Natural killer cell treated with Interleukin-12 subunit alpha and Interleukin-12 subunit beta and Interleukin-15 and Interleukin-18, amount 100 ng/mL, for 72 hours (primary cell): ENCODE measurements around the gene FRMD8. TPM values are rescaled to one million over a fixed set of nuclear protein-coding genes. Genes with fewer than 3 reads are reported as not detected.

ENCODE experiments used
- ATAC-seq, 2 donors: fragments of 150-1000 bp; cut with Tn5 transposase in 1 of 2; sonication (Bioruptor Pico), chemical (Tn5 transposase) in 1 of 2; 2 replicates each; pipeline ENCODE4 v1.10.0; 2021
- DNase-seq: peaks from one replicate; pipeline ENCODE4 v3.0.0; 2022; ENCODE audit warnings: low spot score
- H3K27ac Mint-ChIP-seq, 2 donors: 1 replicate in 1 of 2; 2 replicates in 1 of 2; pipeline ENCODE4 v1.8.0; 2022; ENCODE audit warnings: mixed read lengths in 2 of 2, mild to moderate bottlenecking in 1 of 2, moderate library complexity in 1 of 2
- H3K27me3 Mint-ChIP-seq, 2 donors: 1 replicate in 1 of 2; 2 replicates in 1 of 2; pipeline ENCODE4 v1.8.0; 2022; ENCODE audit warnings: mixed read lengths in 2 of 2
- H3K36me3 Mint-ChIP-seq: one replicate; pipeline ENCODE4 v1.8.0; 2022; ENCODE audit warnings: mixed read lengths
- H3K4me1 Mint-ChIP-seq, 2 donors: 1 replicate in 1 of 2; 2 replicates in 1 of 2; pipeline ENCODE4 v1.8.0; 2022; ENCODE audit warnings: low read depth in 2 of 2, mixed read lengths in 2 of 2, mild to moderate bottlenecking in 1 of 2
- H3K4me3 Mint-ChIP-seq: one replicate; pipeline ENCODE4 v1.8.0; 2022; ENCODE audit warnings: mixed read lengths
- H3K9me3 Mint-ChIP-seq: 2 replicates; pipeline ENCODE4 v1.8.0; 2022; ENCODE audit warnings: mixed read lengths
- total RNA-seq, 2 donors: library from RNA; stranded (reverse); gene quantifications; one replicate each; pipeline ENCODE4 v1.2.3, GENCODE V29; 2022

FRMD8 gene
- total RNA-seq, 2 donors from 2014 or later: 50.5 to 68.4 TPM

DNA sequence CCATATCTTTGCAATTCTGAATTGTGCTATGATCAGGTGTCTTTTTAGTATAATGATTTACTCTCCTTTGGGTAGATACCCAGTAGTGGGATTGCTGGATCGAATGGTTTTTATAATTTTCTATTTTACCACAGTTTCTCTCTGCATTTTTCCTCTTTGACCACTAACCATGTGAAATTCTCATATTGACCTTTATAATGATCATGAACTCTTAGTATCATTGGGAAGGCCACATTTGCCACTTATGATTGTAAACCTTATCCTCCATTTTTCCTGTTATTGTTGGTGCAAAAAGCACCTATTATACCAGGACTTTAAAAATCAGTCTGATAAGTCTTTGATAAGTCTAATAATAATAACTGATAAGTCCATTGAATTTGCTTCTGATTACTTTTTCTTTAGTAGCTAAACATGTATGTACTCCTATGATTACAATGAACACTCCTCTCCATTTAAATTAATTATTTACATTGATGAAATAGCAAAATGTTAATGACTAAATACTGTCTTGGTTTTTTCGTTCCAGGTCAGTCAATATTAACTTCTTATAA, 45.7 kb downstream of the FRMD8 start:
- Mint-ChIP-seq H3K9me3 (no peaks in the 10 kb centered on the region), H3K27me3 (no peaks in the 10 kb centered on the region), H3K27ac (peak overlapping the region; percentile 99 to 100), H3K4me1 (peaks cover 77 to 81% of the 10 kb centered on the region in 2 donors), H3K4me3 (peak overlapping the region; percentile 98), H3K36me3 (peaks cover 11% of the 10 kb centered on the region)
- ATAC-seq (no peak), DNase-seq (no peak)

DNA sequence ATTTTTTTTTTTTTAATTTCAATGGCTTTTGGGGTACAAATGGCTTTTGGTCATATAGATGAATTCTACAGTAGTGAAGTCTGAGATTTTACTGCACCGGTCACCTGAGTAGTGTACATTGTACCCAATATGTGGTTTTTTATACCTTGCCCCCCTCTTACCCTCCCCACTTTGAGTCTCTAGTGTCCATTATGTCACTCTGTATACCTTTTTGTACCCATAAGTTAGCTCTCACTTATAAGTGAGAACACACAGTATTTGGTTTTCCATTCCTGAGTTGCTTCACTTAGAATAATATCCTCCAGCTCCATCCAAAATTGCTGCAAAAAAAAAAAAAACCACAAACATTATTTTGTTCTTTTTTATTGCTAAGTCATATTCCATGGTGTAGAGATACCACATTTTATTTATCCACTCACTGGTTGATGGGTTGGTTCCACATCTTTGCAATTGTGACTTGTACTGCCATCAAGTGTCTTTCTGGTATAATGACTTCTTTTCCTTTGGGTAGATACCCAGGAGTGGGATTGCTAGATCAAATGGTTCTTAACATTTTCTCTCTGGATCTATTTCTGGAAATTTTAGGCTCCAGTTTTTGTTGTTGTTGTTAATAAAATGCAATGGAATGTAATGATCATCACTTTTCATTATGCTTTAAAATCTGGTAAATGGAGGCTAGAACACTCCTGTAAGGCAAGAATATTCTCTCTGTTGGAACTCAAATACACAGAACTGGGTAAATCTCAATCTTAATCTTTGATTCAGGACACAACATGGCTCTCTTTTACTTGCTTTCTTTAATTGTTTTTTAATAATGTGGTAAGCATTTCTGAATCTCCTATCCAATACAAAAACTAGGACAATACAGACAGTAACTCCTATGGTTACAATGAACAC, 46.5 kb downstream of the FRMD8 start:
- no peaks in the 10 kb centered on the region for H3K9me3 Mint-ChIP-seq
- no peaks in the 10 kb centered on the region for H3K27me3 Mint-ChIP-seq
- H3K27ac Mint-ChIP-seq: peak overlapping the region; percentile 99 to 100
- DNase-seq (peak; percentile 31), ATAC-seq (no peak)
- H3K4me1 Mint-ChIP-seq: peaks cover 76 to 81% of the 10 kb centered on the region in 2 donors
- H3K36me3 Mint-ChIP-seq: peaks cover 11% of the 10 kb centered on the region
- H3K4me3 Mint-ChIP-seq: peak overlapping the region; percentile 98

GRCh38 chr11:65433657-65434056, 47.2 kb downstream of the FRMD8 start:
- ATAC-seq (no peak), DNase-seq (peak; percentile 25)
- peaks cover 16% of the 10 kb centered on the region for H3K36me3 Mint-ChIP-seq
- no peak overlapping the region for H3K4me3 Mint-ChIP-seq
- H3K4me1 Mint-ChIP-seq: peaks cover 75 to 79% of the 10 kb centered on the region in 2 donors
- H3K9me3 Mint-ChIP-seq: no peaks in the 10 kb centered on the region
- no peaks in the 10 kb centered on the region for H3K27me3 Mint-ChIP-seq
- H3K27ac Mint-ChIP-seq: peak overlapping the region; percentile 99 to 100

GRCh38 chr11:65434057-65434666, 47.7 kb downstream of the FRMD8 start:
- H3K9me3 Mint-ChIP-seq: no peaks in the 10 kb centered on the region
- no peak for DNase-seq
- peaks cover 20% of the 10 kb centered on the region for H3K36me3 Mint-ChIP-seq
- ATAC-seq: no peak
- H3K4me1 Mint-ChIP-seq: peaks cover 77 to 80% of the 10 kb centered on the region in 2 donors
- no peak overlapping the region for H3K4me3 Mint-ChIP-seq
- H3K27me3 Mint-ChIP-seq: no peaks in the 10 kb centered on the region
- peak overlapping the region; percentile 77 to 99 for H3K27ac Mint-ChIP-seq

DNA sequence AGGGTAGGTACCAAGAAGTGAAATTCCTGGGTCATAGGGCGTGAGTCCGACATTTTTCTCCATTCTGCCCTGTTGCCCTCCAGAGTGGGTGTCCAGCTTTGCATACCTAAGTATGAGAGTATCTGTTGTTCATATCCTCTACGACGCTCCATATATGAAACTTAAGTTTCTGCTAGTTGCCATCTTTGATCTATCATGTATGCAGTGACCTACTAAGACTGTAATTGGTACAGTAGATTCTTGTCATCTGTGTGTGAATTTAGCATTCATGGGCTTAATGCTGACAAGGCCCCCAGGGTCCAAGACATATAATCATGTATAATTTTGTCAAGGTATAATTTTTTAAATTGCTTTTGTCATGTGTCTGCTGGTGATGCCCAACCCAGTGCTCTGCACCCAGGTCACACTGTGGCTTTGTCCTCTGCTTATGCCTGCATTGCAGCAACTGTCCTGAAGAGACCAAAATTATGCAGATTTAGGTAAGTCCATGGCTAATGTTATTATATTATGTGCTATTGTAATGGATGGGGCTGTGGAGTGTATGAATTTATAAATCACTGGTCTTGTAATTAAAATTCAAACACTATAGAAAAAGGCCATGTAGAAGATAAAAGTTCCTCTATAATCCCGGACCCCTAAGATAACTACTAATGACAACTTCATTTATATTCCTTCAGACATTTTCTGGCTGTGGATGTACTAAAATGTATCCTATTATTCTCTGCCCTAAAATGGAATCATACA, 48.4 kb downstream of the FRMD8 start:
- Mint-ChIP-seq H3K9me3 (no peaks in the 10 kb centered on the region), H3K4me3 (no peak overlapping the region)

DNA sequence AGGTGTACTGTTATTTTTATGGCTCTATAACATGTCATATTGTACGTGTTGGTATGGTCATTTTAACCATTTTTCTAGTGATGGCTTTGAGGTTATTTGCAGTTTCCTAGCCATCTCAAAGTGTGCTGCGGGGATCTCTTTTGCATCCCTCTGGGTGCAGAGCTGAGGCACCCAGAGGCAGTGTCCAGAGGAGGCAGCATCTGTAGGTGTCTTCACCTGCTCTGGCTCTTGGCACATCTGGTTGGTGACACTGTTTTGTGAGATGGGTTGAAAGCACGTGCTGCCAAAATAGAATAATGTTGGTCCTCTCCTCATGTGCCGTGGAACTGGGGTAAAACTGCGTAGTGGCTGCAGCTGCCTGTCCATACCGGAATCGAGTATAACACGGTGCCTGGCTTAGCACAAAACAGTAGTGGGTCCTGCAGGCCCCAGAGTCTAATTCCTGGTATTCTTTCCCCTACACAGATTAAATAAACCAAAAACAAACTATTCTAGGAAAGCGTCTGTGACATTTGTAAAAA, 49.0 kb downstream of the FRMD8 start:
- no peaks in the 10 kb centered on the region for H3K9me3 Mint-ChIP-seq
- H3K36me3 Mint-ChIP-seq: peaks cover 20% of the 10 kb centered on the region
- no peak for ATAC-seq
- DNase-seq: no peak
- no peaks in the 10 kb centered on the region for H3K27me3 Mint-ChIP-seq
- peak overlapping the region; percentile 77 to 99 for H3K27ac Mint-ChIP-seq
- H3K4me1 Mint-ChIP-seq: peaks cover 71 to 80% of the 10 kb centered on the region in 2 donors
- H3K4me3 Mint-ChIP-seq: no peak overlapping the region

More for the DNA sequence above, 48.4 kb downstream of the FRMD8 start:
- no peak for ATAC-seq
- Mint-ChIP-seq H3K27ac (peak overlapping the region; percentile 77 to 99), H3K4me1 (peaks cover 74 to 80% of the 10 kb centered on the region in 2 donors), H3K27me3 (no peaks in the 10 kb centered on the region), H3K36me3 (peaks cover 20% of the 10 kb centered on the region)
- DNase-seq: peak; percentile 10

DNA sequence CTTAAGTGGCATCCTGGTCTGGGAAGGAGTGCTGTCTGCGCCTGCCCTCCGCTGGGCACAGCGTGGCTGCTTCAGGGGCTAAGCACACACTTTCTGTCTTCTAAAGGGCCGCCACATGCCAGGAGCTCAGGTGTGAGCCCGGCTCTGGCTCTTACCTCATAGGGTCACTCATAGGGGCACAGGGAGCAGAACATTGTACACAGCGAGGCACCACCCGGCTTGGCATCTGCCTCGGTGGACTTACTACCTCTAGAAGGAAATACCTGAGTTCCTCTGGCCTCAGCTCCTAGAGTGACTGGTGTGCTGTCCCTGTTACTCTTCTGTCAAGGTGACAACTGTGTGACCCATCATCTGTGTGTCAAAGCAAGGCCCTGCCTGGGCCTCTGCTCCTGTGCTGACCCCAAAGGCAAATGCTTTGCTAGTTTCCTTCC, 49.6 kb downstream of the FRMD8 start:
- Mint-ChIP-seq H3K27ac (peak overlapping the region; percentile 77 to 99), H3K4me1 (peaks cover 70 to 80% of the 10 kb centered on the region in 2 donors), H3K27me3 (no peaks in the 10 kb centered on the region), H3K4me3 (no peak overlapping the region), H3K9me3 (no peaks in the 10 kb centered on the region), H3K36me3 (peaks cover 20% of the 10 kb centered on the region)
- DNase-seq (no peak), ATAC-seq (peak in 1 of 2 donors; percentile 9)

- ATAC-seq: peak in 1 of 2 donors; percentile 30
- Mint-ChIP-seq H3K4me1 (peaks cover 69 to 79% of the 10 kb centered on the region in 2 donors), H3K9me3 (no peaks in the 10 kb centered on the region), H3K36me3 (peaks cover 20% of the 10 kb centered on the region), H3K27me3 (no peaks in the 10 kb centered on the region), H3K27ac (peak overlapping the region; percentile 46 to 77), H3K4me3 (no peak overlapping the region)
- DNase-seq: no peak
Observed at GRCh38 chr11:65436412-65437032, 50.1 kb downstream of the FRMD8 start.

GRCh38 chr11:65437436-65438227, 51.2 kb downstream of the FRMD8 start:
- Mint-ChIP-seq H3K4me1 (peaks cover 66 to 74% of the 10 kb centered on the region in 2 donors), H3K36me3 (peaks cover 20% of the 10 kb centered on the region), H3K27me3 (no peaks in the 10 kb centered on the region), H3K27ac (peak overlapping the region; percentile 46 to 77), H3K4me3 (no peak overlapping the region), H3K9me3 (no peaks in the 10 kb centered on the region)
- DNase-seq (peak; percentile 1), ATAC-seq (peak in 1 of 2 donors; percentile 20)

GRCh38 chr11:65438257-65439151, 52.1 kb downstream of the FRMD8 start:
- Mint-ChIP-seq H3K4me3 (peak overlapping the region; percentile 3), H3K27ac (peak overlapping the region; percentile 77 to 87), H3K9me3 (no peaks in the 10 kb centered on the region), H3K27me3 (no peaks in the 10 kb centered on the region), H3K36me3 (peaks cover 20% of the 10 kb centered on the region), H3K4me1 (peaks cover 69 to 74% of the 10 kb centered on the region in 2 donors)
- DNase-seq (no peak), ATAC-seq (no peak)

- Mint-ChIP-seq H3K36me3 (peaks cover 20% of the 10 kb centered on the region), H3K27ac (peak overlapping the region; percentile 77 to 87), H3K4me3 (peak overlapping the region; percentile 81), H3K27me3 (no peaks in the 10 kb centered on the region), H3K9me3 (no peaks in the 10 kb centered on the region), H3K4me1 (peaks cover 68 to 79% of the 10 kb centered on the region in 2 donors)
- no peak for ATAC-seq
- no peak for DNase-seq
Observed at GRCh38 chr11:65439331-65440181, 53.1 kb downstream of the FRMD8 start.
